GM21528 (cell line): Measurements from ENCODE around the gene TFPT.
A peak's percentile ranks its signal among the peaks of the same experiment; 100 is the strongest.

ENCODE experiments used
- ATAC-seq: cut with Tn5 transposase; IDR thresholded peaks from one replicate; pipeline ENCODE4 v1.9.1; 2021; ENCODE audit warnings: mild to moderate bottlenecking, moderate library complexity; ENCODE audit not compliant: unreplicated experiment, low FRiP score

Gene TFPT

DNA sequence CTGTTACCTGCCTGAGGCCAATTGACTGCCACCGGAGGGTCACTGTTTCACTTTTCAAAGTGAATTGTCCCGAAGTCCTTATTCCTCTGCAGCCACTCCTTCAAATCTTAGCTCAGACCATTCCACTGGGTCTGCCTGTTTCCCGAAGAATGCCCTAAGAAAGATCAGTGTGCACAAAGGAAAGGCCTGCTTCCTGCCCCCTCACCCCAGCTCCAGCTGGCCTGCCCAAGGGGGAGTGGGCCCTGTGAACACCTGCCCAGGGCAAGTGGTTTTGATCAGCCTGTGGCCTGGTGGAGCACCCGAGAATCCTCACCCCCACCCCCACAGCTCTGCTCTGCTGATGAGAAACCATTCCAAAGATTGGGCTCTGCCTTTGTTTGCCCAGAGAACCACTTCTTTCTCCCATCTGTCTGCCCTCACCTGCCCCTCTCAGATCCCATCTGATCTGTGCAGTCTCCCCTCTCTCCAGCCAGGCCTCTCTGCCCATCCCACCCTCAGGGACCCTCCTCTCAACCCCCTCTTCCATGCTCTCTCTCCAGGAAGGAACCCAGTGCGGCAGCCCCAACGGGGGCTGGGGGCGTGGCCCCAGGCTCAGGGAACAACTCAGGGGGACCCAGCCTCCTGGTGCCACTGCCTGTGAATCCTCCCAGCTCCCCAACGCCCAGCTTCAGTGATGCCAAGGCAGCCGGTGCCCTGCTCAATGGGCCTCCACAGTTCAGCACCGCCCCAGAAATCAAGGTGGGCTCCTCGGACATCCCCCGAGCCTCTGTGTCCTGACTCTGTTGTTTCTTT is 33.8 kb upstream of the TFPT start:
- no peak for ATAC-seq

GRCh38 chr19:54148158-54148557 is 32.7 kb upstream of the TFPT start:
- ATAC-seq = no peak

GRCh38 chr19:54147676-54148075 is 32.2 kb upstream of the TFPT start:
- ATAC-seq = no peak

- ATAC-seq = no peak
Measured at GRCh38 chr19:54145541-54146158, 30.2 kb upstream of the TFPT start.

GRCh38 chr19:54142166-54142780 is 26.8 kb upstream of the TFPT start:
- no peak for ATAC-seq

DNA sequence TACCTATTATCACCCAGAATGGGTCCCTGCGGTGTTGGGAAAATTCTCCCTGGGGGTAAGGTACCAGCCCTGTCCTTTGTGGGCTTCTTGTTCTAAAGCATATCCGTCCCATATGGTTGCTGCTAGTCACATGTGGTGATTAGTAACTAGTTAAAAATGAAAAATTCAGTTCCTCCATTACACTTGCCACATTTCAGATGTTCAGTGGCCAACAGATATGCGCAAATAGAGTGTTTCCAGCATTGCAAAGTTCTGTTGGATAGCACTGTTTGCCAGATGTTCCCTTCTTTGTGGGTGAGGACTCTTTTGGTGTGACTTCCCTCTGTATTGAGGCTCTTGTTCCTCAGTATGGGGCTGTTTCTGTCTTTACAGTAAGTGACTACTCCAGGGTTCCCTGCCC is 25.9 kb upstream of the TFPT start:
- ATAC-seq = no peak

DNA sequence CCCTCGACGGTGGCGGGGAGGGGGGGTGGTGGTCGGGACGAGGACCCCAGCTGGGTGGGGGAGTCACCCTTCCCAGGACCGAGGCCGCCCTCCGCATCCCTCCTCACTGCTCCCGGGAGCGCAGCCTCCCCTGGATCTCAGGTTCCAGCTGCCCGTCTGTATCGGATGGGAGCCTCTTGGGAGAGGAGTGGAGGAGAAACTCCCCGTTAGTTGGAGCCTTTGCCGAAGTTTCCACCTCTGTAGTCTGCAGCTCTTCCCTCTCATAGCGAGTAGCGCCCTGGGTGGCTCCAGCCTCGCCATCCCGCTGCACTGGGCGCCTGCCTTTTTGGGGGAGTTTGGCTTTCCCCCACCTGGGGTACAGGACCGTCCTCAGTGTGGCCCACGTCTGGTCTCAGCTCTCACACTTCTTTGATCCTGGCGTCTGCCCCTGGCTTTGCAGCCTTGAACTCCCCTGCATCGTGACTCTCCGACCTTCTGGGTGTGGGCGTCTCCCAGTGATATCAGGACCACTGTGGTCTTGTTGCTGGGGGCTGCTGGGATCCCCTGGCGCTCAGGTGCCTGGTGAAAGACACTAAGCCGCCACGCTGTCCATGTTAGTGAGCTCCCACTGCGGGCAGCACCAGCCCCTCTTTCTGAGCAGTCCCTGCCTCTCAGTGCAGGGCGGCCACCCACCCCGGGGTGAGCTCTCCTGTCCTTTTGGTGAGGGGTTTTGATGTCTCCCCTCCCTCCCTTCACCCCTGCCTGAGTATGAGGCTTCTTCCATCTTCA is 23.2 kb upstream of the TFPT start:
- no peak for ATAC-seq

DNA sequence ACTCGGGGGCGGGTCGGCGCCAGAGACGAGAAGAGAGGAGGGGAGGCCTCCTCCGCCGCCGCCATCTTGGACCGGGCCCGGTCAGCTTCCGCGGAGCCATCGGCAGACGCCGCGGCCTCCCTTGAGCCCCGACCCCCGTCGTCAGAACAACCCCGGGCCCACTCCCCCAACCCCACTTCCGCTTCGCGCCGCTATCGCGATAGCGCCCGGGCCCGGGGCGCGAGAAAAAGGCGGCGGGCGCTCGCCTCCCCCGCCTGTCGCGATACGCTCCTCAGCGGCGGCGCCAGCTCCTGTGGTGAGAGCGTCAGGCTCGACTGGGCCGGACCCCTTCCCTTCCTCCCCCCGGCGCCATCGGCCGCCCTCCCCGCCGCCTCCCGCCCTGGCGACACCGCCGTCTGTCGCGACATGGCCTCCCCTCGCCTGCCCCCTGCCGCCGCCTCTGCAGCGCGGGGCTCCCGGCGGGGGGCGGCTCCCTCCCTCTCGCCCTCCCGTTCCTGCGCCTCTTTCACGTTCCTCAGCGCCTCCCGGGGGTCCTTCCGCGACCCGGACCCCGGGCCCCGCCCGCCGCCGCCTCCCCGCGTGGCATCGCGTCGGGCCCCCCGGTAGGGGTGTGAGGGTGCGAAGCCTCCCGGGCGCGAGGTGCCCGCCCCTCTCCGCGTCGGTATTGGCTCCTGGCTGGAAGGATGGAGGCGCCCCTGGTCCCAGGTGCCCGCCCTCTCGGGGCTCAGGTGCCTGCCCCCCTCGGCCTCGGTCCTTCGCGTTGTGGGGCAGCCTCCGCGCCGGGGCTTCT is 22.4 kb upstream of the TFPT start, which contains the start of gene CNOT3:
TSS of gene CNOT3 (plus strand) at position 64 of the 790 bp plus-strand sequence. CDS start 5,217 bp downstream, outside the sequence.
- no peak for ATAC-seq

DNA sequence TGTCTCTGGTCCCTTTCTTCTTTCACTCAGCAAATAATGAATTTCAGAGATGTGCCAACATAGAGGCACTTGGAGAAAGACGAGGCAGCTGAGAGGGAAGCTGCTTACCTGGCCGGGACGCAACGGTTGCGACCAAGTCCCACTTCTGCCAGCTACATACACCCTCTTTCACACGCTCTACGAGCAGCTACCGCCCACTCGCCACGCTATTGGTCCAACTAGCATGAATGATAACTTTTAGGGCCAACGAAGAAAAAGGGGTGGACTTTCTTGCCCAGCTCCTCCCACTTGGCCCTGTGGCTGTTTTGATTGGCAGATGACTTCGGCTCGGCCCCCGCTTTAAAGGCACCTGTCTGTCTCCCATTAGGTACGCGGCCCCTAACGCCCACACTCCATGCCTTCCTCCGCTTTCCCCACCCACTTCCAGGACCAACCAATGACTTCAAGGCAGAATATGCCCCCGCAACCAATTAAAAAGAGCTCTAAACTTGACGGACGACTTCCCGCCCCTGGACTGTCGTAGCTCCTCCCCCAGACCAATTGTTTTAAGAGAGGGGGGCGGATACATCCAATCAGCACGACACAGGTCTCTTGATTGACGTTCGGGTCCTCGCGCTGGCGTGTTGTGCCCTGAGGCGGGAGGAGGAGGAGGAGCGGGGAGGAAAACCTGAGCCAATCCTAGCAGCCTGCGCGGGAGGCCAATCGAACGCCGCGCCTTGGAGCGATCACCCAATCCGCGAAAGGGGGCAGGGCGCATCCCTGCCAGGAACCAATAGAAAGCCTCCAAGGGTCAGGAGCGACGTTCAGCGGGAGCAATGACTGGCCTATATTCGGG is 21.6 kb upstream of the TFPT start:
- ATAC-seq = peak; percentile 76

- peak; percentile 0 for ATAC-seq
Measured at GRCh38 chr19:54136086-54136863, 20.8 kb upstream of the TFPT start.

- no peak for ATAC-seq
Measured at GRCh38 chr19:54133957-54134590, 18.6 kb upstream of the TFPT start.

DNA sequence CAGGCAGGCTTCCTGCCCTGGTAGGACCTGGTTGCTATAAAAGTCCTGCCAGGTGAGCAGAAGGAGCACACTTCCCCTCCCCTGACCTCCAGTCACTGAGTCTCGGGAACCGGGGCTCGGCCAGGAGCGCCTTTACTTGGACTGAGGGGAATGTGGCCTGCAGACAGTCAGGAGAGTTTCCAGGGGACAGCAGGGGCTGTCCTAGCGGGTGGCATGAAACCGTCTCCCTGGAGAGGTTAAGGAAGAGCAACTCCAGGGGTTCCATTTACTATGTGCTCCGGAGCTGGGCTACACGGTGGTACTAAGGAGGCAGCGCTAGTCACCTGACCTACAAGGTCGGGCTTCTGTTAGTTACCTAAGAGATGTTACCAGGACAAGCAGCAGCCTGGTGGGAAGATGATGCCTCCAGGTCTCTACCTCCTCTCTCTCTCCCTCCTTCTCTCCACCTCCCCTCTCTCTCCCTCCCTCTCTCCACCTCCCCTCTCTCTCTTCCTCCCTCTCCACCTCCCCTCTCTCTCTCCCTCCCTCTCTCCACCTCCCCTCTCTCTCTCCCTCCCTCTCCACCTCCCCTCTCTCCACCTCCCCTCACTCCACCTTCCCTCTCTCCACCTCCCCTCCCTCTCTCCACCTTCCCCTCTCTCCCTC is 18.0 kb upstream of the TFPT start:
- ATAC-seq = no peak

DNA sequence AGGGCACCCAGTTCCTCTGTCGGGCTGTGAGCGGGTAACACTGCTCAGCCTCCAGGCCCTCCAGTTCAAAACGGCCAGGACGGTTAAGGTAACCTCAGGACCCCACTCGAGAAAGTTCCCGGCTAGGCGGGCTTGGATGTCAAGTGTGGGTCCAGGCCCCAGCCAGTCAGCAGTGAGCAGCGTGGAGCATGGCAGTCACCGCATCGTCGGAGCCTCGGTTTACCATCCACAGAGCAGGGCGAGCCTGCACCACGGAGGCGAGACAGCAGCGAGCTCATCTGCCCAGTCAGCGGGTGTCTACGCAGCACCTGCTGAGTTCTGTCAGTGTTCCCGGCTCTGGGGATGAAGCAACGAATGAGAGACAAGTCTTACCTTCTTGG is 14.2 kb upstream of the TFPT start:
- ATAC-seq = no peak

- no peak for ATAC-seq
Measured at GRCh38 chr19:54128796-54129616, 13.5 kb upstream of the TFPT start.

GRCh38 chr19:54128441-54128725 is 12.9 kb upstream of the TFPT start:
- ATAC-seq = no peak

DNA sequence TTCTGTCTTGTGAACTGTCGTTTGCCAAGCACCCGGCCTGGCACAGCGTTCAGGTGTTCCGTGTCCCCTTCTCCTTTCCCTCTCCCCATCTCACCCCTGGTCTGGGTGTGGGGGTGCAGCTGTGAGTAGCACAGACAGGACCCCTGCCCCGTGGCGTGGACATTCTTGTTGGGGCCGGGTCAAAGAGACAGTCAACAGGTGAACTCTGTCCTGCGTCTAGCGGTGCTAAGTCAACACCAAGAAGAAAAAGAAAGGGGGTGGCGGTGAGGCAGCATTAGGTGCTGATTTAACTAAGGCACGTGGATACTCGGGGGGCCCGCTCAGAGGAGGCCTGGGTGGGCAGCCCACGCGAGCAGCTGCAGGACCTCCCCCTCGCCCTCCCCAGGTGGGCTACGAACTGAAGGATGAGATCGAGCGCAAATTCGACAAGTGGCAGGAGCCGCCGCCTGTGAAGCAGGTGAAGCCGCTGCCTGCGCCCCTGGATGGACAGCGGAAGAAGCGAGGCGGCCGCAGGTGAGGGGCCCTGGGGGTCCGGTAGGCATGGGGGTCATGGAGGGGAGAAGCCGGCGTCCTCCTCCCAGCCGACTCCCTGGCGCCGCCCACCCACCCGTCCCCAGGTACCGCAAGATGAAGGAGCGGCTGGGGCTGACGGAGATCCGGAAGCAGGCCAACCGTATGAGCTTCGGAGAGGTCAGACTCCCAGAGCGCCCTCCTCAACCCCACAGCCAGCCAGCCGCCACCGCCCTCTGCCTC is 12.4 kb upstream of the TFPT start:
- no peak for ATAC-seq
